D721Med (cell line): Measurements from ENCODE around the gene ZFHX3.

Experiments
- DNase-seq: peaks from one replicate; pipeline ENCODE4 v3.0.0; 2011; ENCODE audit warnings: low spot score; ENCODE audit not compliant: insufficient read length
- FAIRE-seq: peaks from 2 replicates; lab custom pipeline; 2011; peaks lifted over from hg19 to GRCh38; lab: Jason Lieb, UNC
- TF ChIP-seq, protein P1 (sequence below): IDR thresholded peaks from 2 replicates; pipeline ENCODE4 v1.5.1; 2012; ENCODE audit warnings: mild to moderate bottlenecking, control low read depth; ENCODE audit not compliant: insufficient read depth; ENCODE audit errors: missing control alignments

The ZFHX3 gene

DNA sequence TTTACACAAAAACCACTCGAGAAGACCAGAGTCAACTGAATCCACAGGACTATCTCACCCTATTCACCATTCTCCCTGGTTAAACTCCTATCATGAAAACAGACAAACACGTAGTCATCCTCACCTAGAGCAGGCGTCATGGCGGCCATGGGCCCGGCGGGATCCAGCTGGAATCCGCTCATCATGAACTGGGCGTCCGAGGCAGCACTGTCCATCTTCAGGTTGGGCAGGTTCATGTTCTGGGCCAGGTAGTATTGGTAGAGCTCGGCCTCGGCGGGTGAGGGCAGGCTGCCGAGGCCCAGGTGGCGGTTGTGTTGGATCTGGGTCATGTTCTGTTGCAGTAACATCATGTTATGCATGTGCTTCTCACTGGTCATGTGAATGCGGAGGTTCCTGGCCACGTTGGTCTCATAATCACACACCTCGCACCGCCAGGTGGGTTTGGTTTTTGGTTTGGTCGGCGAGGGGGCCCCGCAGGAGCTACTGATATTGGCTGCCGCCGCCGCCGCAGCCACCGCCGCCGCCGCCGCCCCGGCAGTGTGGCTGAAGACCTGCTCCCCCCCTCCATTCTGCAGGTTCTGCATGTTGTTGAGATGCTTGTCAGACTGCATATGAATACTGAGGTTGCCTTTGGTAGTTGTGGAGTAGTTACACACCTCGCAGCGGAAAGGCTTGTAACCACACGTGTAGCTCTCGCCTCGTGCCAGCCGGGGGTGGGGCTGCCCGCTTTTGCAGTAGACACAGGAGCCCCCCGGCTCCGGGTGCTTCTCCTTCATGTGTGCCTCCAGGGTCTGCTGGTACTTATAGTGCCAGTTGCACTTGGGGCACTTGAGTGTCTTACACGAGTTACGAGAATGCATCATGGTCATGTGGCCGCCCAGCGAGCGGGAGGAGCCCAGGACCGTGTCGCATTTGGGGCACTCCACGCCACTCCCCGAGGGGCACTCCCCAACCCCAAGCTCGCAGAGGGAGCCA is 90.3 kb downstream of the ZFHX3 start:
- DNase-seq (no peak), FAIRE-seq (no peak)
- TF ChIP-seq, protein P1, sequence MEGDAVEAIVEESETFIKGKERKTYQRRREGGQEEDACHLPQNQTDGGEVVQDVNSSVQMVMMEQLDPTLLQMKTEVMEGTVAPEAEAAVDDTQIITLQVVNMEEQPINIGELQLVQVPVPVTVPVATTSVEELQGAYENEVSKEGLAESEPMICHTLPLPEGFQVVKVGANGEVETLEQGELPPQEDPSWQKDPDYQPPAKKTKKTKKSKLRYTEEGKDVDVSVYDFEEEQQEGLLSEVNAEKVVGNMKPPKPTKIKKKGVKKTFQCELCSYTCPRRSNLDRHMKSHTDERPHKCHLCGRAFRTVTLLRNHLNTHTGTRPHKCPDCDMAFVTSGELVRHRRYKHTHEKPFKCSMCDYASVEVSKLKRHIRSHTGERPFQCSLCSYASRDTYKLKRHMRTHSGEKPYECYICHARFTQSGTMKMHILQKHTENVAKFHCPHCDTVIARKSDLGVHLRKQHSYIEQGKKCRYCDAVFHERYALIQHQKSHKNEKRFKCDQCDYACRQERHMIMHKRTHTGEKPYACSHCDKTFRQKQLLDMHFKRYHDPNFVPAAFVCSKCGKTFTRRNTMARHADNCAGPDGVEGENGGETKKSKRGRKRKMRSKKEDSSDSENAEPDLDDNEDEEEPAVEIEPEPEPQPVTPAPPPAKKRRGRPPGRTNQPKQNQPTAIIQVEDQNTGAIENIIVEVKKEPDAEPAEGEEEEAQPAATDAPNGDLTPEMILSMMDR = no peak

DNA sequence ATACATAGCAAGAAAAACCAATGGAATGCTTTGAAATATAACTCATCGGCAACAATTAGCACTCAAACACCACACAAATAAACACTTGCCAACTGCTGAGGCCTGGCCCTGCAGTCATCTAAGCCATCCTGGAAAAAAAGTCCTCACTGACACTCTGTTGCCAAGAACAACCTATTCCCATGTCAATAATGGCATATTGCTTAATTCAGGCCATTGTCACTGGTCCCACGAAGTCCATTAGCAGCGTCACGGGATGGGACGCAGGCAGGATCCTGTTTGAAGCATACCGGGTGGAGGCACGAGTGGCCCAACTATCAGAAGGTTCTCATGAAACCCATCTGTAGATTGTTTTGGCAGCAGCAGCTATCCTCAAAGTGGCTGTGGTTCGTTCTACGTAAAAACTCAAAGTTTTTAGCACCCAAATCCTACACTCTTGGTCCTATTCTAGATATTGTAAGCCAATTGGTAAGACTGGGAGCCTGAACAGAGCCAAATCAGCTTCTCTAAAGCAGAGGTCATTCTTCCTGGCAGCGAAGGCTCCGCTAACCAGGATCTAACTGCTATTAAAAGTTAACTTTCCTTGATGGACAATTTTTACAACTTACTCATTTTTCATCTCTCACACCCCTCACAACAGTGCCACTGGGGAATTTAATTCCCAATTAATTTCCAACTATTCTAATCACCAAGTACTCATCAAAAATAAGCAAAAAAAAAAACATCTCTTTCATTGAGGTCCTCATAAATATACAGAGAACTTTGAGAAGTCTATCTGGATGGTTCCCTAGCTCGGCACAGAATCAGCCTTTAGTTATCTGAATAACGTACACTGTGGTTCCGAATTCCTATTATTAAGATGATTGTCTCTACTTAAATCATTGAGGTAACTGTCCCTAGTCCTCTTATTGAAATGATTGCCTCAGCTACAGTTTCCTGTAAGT is 91.5 kb downstream of the ZFHX3 start:
- TF ChIP-seq, protein P1 = no peak
- DNase-seq (no peak), FAIRE-seq (no peak)

DNA sequence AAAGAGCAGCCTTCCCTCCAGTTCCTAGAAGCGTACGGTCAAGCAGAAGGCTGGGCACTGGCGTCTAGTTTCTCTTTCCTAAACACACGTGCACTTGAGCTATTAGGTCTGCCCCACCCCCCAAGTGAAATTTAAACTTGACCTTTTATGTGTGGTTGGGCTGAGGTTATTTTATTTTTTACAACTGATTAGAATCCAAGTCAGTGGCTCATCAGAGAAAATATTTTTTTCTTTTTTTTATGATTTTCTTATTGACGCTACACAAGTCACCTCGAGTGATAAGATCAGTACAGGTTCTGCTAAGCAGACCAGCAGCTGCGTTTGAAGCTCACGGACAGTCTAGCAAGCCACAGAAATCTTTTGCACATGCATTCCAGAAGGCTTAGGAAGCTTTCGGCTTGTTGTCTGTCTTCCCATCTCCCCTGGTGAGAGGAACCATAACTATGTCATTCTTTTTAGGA is 95.1 kb downstream of the ZFHX3 start:
- TF ChIP-seq, protein P1 = no peak
- FAIRE-seq = no peak
- no peak for DNase-seq

DNA sequence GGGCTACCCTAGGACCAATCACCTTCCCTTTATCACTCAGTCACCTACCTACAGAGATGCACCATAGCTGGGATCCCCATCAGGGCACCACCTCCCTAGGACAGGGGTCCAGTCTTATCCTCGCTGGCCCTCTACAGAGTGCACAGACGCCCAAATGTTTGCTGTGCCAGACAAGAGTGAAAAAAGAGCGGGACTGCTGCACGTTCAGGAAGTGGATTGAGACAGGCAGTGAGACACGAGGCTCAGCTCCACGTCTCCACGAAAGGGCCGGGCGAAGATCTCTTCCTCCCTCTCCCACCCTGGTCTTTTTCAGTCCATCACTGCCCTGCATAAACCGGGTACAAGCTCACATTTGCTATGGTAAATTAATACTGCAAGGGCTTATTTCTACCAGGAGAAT is 95.5 kb downstream of the ZFHX3 start:
- no peak for DNase-seq
- TF ChIP-seq, protein P1 = no peak
- no peak for FAIRE-seq

DNA sequence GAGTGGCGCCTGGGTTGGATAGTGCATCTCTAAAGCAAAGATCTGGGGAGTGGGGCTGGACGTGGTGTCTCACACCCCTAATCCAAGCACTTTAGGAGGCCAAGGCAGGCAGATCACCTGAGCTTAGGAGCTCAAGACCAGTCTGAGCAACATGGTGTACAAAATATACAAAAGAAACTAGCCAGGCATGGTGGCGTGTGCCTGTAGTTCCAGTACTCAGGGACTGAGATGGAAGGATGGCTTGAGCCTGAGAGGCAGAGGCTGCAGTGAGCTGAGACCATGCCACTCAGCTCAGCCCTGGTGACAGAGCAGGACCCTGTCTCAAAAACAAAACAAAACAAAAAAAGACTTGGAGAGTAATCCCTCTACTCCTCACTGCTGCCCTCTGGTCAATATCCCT is 96.0 kb downstream of the ZFHX3 start:
- FAIRE-seq = no peak
- DNase-seq = no peak
- TF ChIP-seq, protein P1 = no peak

DNA sequence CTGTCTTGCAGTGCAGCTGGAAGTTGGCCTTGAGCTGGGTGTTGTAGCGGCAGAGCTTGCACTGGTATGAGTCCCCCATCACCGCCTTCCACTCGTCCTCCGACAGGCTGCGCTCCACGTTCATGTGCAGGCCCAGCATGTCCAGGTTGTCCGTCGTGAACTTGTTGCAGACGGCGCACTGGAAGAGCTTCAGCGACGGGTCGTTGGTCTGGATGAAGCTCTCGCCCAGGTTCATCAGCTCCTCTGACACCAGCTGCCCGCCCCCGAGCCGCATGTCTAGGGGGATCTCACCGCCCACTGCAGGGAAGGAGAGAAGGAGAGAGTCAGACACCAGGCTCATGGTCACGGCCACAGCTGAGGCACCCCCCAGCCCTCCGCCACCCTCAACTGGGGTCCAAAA is 97.3 kb downstream of the ZFHX3 start:
- TF ChIP-seq, protein P1 = no peak
- FAIRE-seq (no peak), DNase-seq (no peak)
